Peyer's patch (tissue), 4 donors: ENCODE results near the gene OR2T29. TPM values are rescaled to one million over a fixed set of nuclear protein-coding genes. Genes with fewer than 3 reads are reported as not detected.
"Not testable (repeated sequence)": the region's sequence is repeated elsewhere in the genome, so short reads cannot be mapped to it uniquely, and the experiment has no call there.

Source experiments
- DNase-seq, 3 donors: peaks; one replicate each; pipeline ENCODE4 v3.0.0-alpha.2; 2017 to 2019
- H3K27ac ChIP-seq, 4 donors: fragments of 200-600 bp; sonication (generic); one replicate each; pipeline ENCODE4 v1.5.1; 2016 to 2019
- H3K27me3 ChIP-seq, 2 donors: fragments of 200-600 bp; sonication (generic); one replicate each; pipeline ENCODE4 v1.5.1; 2019
- H3K36me3 ChIP-seq, 3 donors: fragments of 200-600 bp; sonication (generic); one replicate each; pipeline ENCODE4 v1.5.1; 2016 to 2019
- H3K4me1 ChIP-seq, 4 donors: fragments of 200-600 bp; sonication (generic); one replicate each; pipeline ENCODE4 v1.5.1; 2016 to 2019
- H3K4me3 ChIP-seq, 4 donors: fragments of 200-600 bp; sonication (generic); 1 replicate in 3 of 4; 2 replicates in 1 of 4; pipeline ENCODE4 v1.5.1; 2016 to 2019; ENCODE audit warnings: mild to moderate bottlenecking in 1 of 4
- H3K9me3 ChIP-seq, 4 donors: fragments of 200-600 bp; sonication (generic); one replicate each; pipeline ENCODE4 v1.5.1; 2016 to 2019; ENCODE audit warnings: mild to moderate bottlenecking in 1 of 4
- CTCF ChIP-seq, 6 experiments: fragments of 450-650 bp in 4 of 6; fragments of 200-600 bp in 2 of 6; sonication (generic) in 1 of 6; IDR thresholded peaks; one replicate each; pipeline ENCODE4 v1.5.1; 2017 to 2019; ENCODE audit warnings: antibody characterized with exemption in 6 of 6, mild to moderate bottlenecking in 3 of 6, moderate library complexity in 1 of 6
- POLR2A ChIP-seq, 2 donors: fragments of 450-650 bp; IDR thresholded peaks; one replicate each; pipeline ENCODE4 v1.5.1; 2017; ENCODE audit warnings: antibody characterized with exemption in 2 of 2, mild to moderate bottlenecking in 2 of 2, moderate library complexity in 2 of 2
- total RNA-seq, 4 donors: library from RNA; depleted of rRNA; stranded (reverse); fragments of >200 nt; gene quantifications; one replicate each; pipeline ENCODE4 v1.1.0, GENCODE V29; 2016

OR2T29 gene
- total RNA-seq, 4 donors from 2014 or later: not detected

GRCh38 chr1:248592655-248593054 is 30.1 kb upstream of the OR2T29 start:
- DNase-seq: no peak
- Histone ChIP-seq H3K4me1 (no peaks in the 10 kb centered on the region), H3K27ac (no peak overlapping the region), H3K36me3 (no peaks in the 10 kb centered on the region), H3K9me3 (no peaks in the 10 kb centered on the region), H3K4me3 (no peak overlapping the region), H3K27me3 (no peaks in the 10 kb centered on the region)
- no peak for TF ChIP-seq POLR2A (IDR thresholded peaks at IDR 0.05)
- no peak for TF ChIP-seq CTCF (IDR thresholded peaks at IDR 0.05)

- H3K4me1 ChIP-seq: no peaks in the 10 kb centered on the region
- no peak for DNase-seq
- no peaks in the 10 kb centered on the region for H3K9me3 ChIP-seq
- H3K27ac ChIP-seq: no peak overlapping the region
- no peak for TF ChIP-seq POLR2A (IDR thresholded peaks at IDR 0.05)
- no peak for TF ChIP-seq CTCF (IDR thresholded peaks at IDR 0.05)
- H3K27me3 ChIP-seq: no peaks in the 10 kb centered on the region
- H3K36me3 ChIP-seq: no peaks in the 10 kb centered on the region
- H3K4me3 ChIP-seq: no peak overlapping the region
Measured at GRCh38 chr1:248590055-248590454, 27.5 kb upstream of the OR2T29 start.

DNA sequence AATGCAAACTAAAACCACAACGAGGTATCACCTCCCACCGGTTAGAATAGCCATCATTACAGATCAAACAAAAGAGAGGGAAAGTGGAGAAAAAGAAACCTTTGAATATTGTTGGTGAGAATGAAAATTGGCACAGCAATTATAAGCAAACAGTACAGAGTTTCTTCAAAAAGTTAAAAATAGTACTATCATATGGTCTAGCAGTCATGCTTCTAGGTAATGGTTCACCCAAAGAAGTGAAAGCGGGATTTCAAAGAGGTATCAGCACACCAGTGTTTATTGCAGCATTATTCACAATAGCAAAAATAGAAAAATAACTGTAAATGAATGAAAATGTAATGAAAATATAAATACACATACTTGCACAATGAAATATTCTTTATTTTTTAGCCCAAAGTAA is 26.8 kb upstream of the OR2T29 start:
- H3K27ac ChIP-seq: no peak overlapping the region
- H3K36me3 ChIP-seq: no peaks in the 10 kb centered on the region
- H3K27me3 ChIP-seq: no peaks in the 10 kb centered on the region
- H3K9me3 ChIP-seq: no peaks in the 10 kb centered on the region
- no peak overlapping the region for H3K4me3 ChIP-seq
- TF ChIP-seq POLR2A (IDR thresholded peaks at IDR 0.05) (no peak), CTCF (IDR thresholded peaks at IDR 0.05) (no peak)
- no peak for DNase-seq
- no peaks in the 10 kb centered on the region for H3K4me1 ChIP-seq

DNA sequence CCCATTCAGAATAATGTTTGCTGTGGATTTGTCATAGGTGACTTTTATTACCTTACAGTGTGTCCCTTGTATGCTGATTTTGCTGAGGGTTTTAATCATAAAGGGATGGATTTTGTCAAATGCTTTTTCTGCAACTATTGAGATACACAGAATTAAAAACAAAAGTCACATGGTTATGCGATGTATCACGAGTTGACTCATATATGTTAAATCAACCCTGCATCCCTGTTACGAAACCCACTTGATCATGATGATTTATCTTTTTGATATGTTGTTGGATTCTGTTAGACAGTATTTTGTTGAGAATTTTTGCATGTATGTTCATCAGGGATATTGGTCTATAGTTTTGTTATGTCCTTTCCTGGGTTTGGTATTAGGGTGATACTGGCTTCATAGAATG is 22.7 kb upstream of the OR2T29 start:
- no peak for DNase-seq
- H3K9me3 ChIP-seq: no peaks in the 10 kb centered on the region
- no peaks in the 10 kb centered on the region for H3K4me1 ChIP-seq
- H3K27ac ChIP-seq: no peak overlapping the region
- no peak for TF ChIP-seq POLR2A (IDR thresholded peaks at IDR 0.05)
- no peak for TF ChIP-seq CTCF (IDR thresholded peaks at IDR 0.05)
- no peaks in the 10 kb centered on the region for H3K27me3 ChIP-seq
- no peak overlapping the region for H3K4me3 ChIP-seq
- H3K36me3 ChIP-seq: no peaks in the 10 kb centered on the region

GRCh38 chr1:248576260-248576980 is 13.8 kb upstream of the OR2T29 start:
- Histone ChIP-seq H3K4me1 (no peaks in the 10 kb centered on the region), H3K27ac (no peak overlapping the region), H3K4me3 (no peak overlapping the region), H3K36me3 (no peaks in the 10 kb centered on the region), H3K9me3 (no peaks in the 10 kb centered on the region), H3K27me3 (no peaks in the 10 kb centered on the region)
- TF ChIP-seq CTCF (IDR thresholded peaks at IDR 0.05) (no peak), POLR2A (IDR thresholded peaks at IDR 0.05) (no peak)
- DNase-seq: no peak

- not testable (repeated sequence) for H3K27ac ChIP-seq, H3K36me3 ChIP-seq, H3K4me3 ChIP-seq, DNase-seq, H3K27me3 ChIP-seq, H3K4me1 ChIP-seq, H3K9me3 ChIP-seq
Measured at GRCh38 chr1:248574657-248575056, 12.1 kb upstream of the OR2T29 start, which contains the start of gene OR2T34. Gene OR2T34, minus strand, starts transcription at chr1:248574757. Its CDS starts 0 bp downstream, at chr1:248574757.

DNA sequence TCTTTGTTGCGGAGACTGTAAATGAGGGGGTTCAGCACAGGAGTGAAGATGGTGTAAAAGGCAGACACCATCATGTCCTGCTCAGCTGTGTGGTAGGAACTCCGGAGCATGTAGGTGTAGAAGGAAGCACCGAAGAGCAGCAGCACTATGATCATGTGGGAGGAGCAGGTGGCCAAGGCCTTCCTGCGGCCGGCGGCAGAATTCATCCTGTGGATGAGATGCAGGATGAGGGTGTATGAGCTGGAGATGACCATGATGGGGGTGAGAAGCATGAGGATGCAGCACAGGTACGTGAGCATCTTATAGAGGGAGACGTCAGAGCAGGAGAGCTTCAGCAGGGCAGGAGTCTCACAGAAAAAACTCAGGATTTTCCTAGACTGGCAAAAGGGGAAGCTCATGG is 11.3 kb upstream of the OR2T29 start:
- not testable (repeated sequence) for H3K4me3 ChIP-seq, H3K4me1 ChIP-seq, DNase-seq, H3K27ac ChIP-seq, H3K27me3 ChIP-seq, H3K36me3 ChIP-seq, H3K9me3 ChIP-seq

DNA sequence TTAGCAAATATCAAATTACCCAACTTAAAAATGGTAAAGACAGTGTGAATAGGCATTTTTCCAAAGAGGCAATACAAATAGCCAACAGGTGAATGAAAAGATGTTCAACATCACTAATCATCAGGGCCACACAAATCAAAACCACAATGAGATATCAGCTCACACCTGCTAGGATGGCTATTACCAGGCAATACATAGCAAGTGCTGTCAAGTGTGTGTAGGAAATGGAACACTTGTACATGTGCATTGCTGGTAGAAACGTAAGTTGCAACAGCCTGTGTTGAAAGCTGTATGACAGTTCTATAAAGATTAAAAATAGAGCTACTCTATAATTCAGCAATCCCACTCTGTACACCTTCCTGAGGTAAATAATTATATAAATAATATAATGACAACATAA is 9.5 kb upstream of the OR2T29 start:
- H3K4me1 ChIP-seq, H3K27ac ChIP-seq, H3K36me3 ChIP-seq, H3K27me3 ChIP-seq, DNase-seq, H3K4me3 ChIP-seq, H3K9me3 ChIP-seq: not testable (repeated sequence)

DNA sequence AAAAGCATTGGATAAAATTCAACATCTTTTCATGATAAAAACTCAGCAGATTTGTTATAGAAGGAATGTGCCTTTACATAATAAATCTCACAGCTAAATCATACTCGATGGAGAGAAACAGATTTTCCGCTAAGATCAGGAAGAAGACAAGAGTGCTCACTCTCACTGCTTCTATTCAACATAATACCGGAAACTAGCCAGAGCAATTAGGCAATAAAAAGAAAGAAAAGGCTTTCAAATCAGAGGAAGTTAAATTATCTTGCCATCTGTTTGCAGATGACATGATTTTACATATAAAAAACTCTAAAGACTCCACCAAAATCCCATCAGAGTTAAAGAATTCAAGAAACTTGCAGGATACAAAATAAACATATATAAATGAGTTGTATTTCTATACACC is 8.2 kb upstream of the OR2T29 start:
- not testable (repeated sequence) for H3K27ac ChIP-seq, H3K4me3 ChIP-seq, H3K9me3 ChIP-seq, H3K36me3 ChIP-seq, H3K27me3 ChIP-seq, DNase-seq, H3K4me1 ChIP-seq

DNA sequence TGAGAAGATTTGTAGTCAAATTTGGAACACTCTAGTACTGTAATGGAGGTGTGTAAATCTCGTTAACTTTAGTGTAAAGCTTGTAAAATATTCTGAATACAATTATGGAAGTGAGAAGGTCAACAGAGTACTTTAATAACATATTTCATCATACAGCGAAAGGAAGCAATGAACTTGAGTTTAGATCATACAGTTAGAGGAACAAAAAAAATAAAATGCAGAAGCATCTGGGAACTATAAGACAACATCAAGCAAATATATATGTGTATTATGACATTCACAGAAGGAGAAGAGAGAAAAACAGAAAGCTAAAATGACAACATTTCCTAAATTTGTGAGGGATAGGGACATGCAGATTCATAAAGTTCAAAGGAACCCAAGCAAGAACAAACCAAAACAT is 6.5 kb upstream of the OR2T29 start:
- not testable (repeated sequence) for H3K36me3 ChIP-seq, H3K9me3 ChIP-seq, H3K27ac ChIP-seq, DNase-seq, H3K27me3 ChIP-seq, H3K4me1 ChIP-seq, H3K4me3 ChIP-seq
